ENCODE data around the gene RAPH1.

DNA sequence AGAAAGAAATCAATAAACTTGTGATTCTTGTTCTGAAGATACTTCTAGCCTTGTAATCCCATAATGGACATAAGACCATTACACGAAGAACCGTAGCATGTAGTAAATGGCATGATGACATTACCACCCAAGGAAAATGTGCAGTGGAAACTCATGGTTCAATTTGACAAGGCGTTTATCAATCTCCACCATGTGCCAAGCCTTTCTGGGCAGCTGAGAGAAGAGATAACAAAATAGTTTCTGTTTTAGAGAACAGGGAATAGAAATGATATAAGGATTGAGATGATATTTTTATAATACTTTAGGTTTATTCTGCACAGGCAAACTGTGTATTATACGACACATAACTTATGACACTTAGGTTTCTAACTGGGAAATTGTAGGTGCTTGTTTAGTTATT lies 187.7 kb downstream of the RAPH1 start:
- TF ChIP-seq CTCF (IDR thresholded peaks at IDR 0.05), result no peak
- TF ChIP-seq ZFX (IDR thresholded peaks at IDR 0.05; ENCODE audit: borderline replicate concordance), result no peak

All from 22Rv1 (cell line).